Measurements from ENCODE around the gene DAZL. TPM values are rescaled to one million over a fixed set of nuclear protein-coding genes. Genes with fewer than 3 reads are reported as not detected.
A peak's percentile ranks its signal among the peaks of the same experiment; 100 is the strongest.

Gene DAZL
- total RNA-seq, 1 experiment from 2014 or later = 0.04 TPM

GRCh38 chr3:16554126-16554525 is 51.1 kb downstream of the DAZL start:
- peaks cover under 1% of the 10 kb centered on the region; the same call in 1 of the 2 replicates for H3K4me1 ChIP-seq (ENCODE audit: insufficient read depth, low read length)
- no peak overlapping the region for H3K4me2 ChIP-seq (ENCODE audit: low read length)
- POLR2A ChIA-PET (ENCODE audit: unreplicated experiment) = no interaction called here
- H3K4me3 ChIP-seq (ENCODE audit: low read length) = no peak overlapping the region
- no peak for TF ChIP-seq EZH2 (IDR thresholded peaks at IDR 0.05; ENCODE audit: low read length, unreplicated experiment)
- no peak for TF ChIP-seq EZH2phosphoT487 (IDR thresholded peaks at IDR 0.05; ENCODE audit: borderline replicate concordance, low read length)
- TF ChIP-seq CTCF (conservative IDR thresholded peaks at IDR 0.05; ENCODE audit: low read depth, low read length) = no peak
- BruUV-seq (replicated peaks) = no TSS peak
- H3K36me3 ChIP-seq (ENCODE audit: low read depth, low read length) = no peaks in the 10 kb centered on the region
- no peaks in the 10 kb centered on the region for H4K20me1 ChIP-seq (ENCODE audit: low read length)
- no peak overlapping the region for H3K9ac ChIP-seq (ENCODE audit: low read length)
- H3K27ac ChIP-seq (ENCODE audit: low read length) = no peak overlapping the region
- intact Hi-C loops (cut with micrococcal nuclease) = no loop called here
- DNase-seq (no peak), ATAC-seq (no peak)
- no peaks in the 10 kb centered on the region for H3K27me3 ChIP-seq (ENCODE audit: low read length)
- H3K79me2 ChIP-seq (ENCODE audit: low read length) = no peaks in the 10 kb centered on the region
- H3K9me3 ChIP-seq (ENCODE audit: low read length) = no peaks in the 10 kb centered on the region
- H2AFZ ChIP-seq (ENCODE audit: low read length) = no peak overlapping the region
- CTCF ChIA-PET = interaction anchor here (0.5 kb wide), 1 partner anchor 34 kb away, joined by 5 read pairs; no protein-coding TSS in a partner anchor
- H3F3A ChIP-seq (ENCODE audit: low read length, unreplicated experiment) = no peaks in the 10 kb centered on the region
- H3K9me2 ChIP-seq (replicated peaks; ENCODE audit: low read length) = no peaks in the 10 kb centered on the region

GRCh38 chr3:16552757-16553156 is 52.5 kb downstream of the DAZL start:
- Histone ChIP-seq H3K4me3 (ENCODE audit: low read length) (no peak overlapping the region), H4K20me1 (ENCODE audit: low read length) (no peaks in the 10 kb centered on the region), H3K4me2 (ENCODE audit: low read length) (no peak overlapping the region), H3K9me2 (replicated peaks; ENCODE audit: low read length) (no peaks in the 10 kb centered on the region), H3F3A (ENCODE audit: low read length, unreplicated experiment) (no peaks in the 10 kb centered on the region), H3K36me3 (ENCODE audit: low read depth, low read length) (no peaks in the 10 kb centered on the region), H3K9me3 (ENCODE audit: low read length) (no peaks in the 10 kb centered on the region), H3K9ac (ENCODE audit: low read length) (no peak overlapping the region), H3K4me1 (ENCODE audit: insufficient read depth, low read length) (peaks cover 8% of the 10 kb centered on the region), H3K27me3 (ENCODE audit: low read length) (no peaks in the 10 kb centered on the region), H3K79me2 (ENCODE audit: low read length) (no peaks in the 10 kb centered on the region), H2AFZ (ENCODE audit: low read length) (no peak overlapping the region), H3K27ac (ENCODE audit: low read length) (no peak overlapping the region)
- TF ChIP-seq CTCF (conservative IDR thresholded peaks at IDR 0.05; ENCODE audit: low read depth, low read length) = no peak
- no peak for TF ChIP-seq EZH2phosphoT487 (IDR thresholded peaks at IDR 0.05; ENCODE audit: borderline replicate concordance, low read length)
- no peak for TF ChIP-seq EZH2 (IDR thresholded peaks at IDR 0.05; ENCODE audit: low read length, unreplicated experiment)
- POLR2A ChIA-PET (ENCODE audit: unreplicated experiment) = no interaction called here
- DNase-seq = no peak
- BruUV-seq (replicated peaks) = no TSS peak
- no peak for ATAC-seq
- CTCF ChIA-PET = no interaction called here
- intact Hi-C loops (cut with micrococcal nuclease) = no loop called here

- H3K79me2 ChIP-seq (ENCODE audit: low read length) = no peaks in the 10 kb centered on the region
- H3K4me2 ChIP-seq (ENCODE audit: low read length) = no peak overlapping the region; the same call in 1 of the 2 replicates
- no TSS peak for BruUV-seq (replicated peaks)
- H3K27me3 ChIP-seq (ENCODE audit: low read length) = no peaks in the 10 kb centered on the region
- H3K36me3 ChIP-seq (ENCODE audit: low read depth, low read length) = no peaks in the 10 kb centered on the region
- H3K4me3 ChIP-seq (ENCODE audit: low read length) = no peak overlapping the region
- H2AFZ ChIP-seq (ENCODE audit: low read length) = peak overlapping the region; percentile 64
- no peak for DNase-seq
- H3K27ac ChIP-seq (ENCODE audit: low read length) = no peak overlapping the region
- ChIA-PET CTCF (interaction anchor here (2.3 kb wide), 1 partner anchor 261 kb away, joined by 17 read pairs; no protein-coding TSS in a partner anchor), POLR2A (ENCODE audit: unreplicated experiment) (no interaction called here)
- H3K9me2 ChIP-seq (replicated peaks; ENCODE audit: low read length) = no peaks in the 10 kb centered on the region
- no peaks in the 10 kb centered on the region for H4K20me1 ChIP-seq (ENCODE audit: low read length)
- TF ChIP-seq EZH2 (IDR thresholded peaks at IDR 0.05; ENCODE audit: low read length, unreplicated experiment) (no peak), CTCF (conservative IDR thresholded peaks at IDR 0.05; ENCODE audit: low read depth, low read length) (no peak), EZH2phosphoT487 (IDR thresholded peaks at IDR 0.05; ENCODE audit: borderline replicate concordance, low read length) (no peak)
- H3F3A ChIP-seq (ENCODE audit: low read length, unreplicated experiment) = no peaks in the 10 kb centered on the region
- intact Hi-C loops (cut with micrococcal nuclease) = no loop called here
- ATAC-seq = peak; percentile 9
- peaks cover 8% of the 10 kb centered on the region for H3K4me1 ChIP-seq (ENCODE audit: insufficient read depth, low read length)
- 0 out of 2 replicates have a peak overlapping the region, but pooled peaks have one; percentile 4 for H3K9ac ChIP-seq (ENCODE audit: low read length)
- no peaks in the 10 kb centered on the region for H3K9me3 ChIP-seq (ENCODE audit: low read length)
Observed at GRCh38 chr3:16551342-16551976, 53.8 kb downstream of the DAZL start.
